T-helper 2 cell treated with Interferon-gamma antibody and Interleukin-4, amounts not matched to agents 5 μg/mL and 100 μg/mL, for 36 hours (primary cell): ENCODE results near the gene MEA1.
"Not testable (repeated sequence)": the region's sequence is repeated elsewhere in the genome, so short reads cannot be mapped to it uniquely, and the experiment has no call there.

Experiments
- DNase-seq: peaks from one replicate; pipeline ENCODE4 v3.0.0; 2021; ENCODE audit warnings: low spot score
- H3K27ac Mint-ChIP-seq: one replicate; pipeline ENCODE4 v1.8.0; 2021; ENCODE audit warnings: mild to moderate bottlenecking, mixed read lengths
- H3K27me3 Mint-ChIP-seq: one replicate; pipeline ENCODE4 v1.8.0; 2021; ENCODE audit warnings: low read depth, mixed read lengths
- H3K36me3 Mint-ChIP-seq: one replicate; pipeline ENCODE4 v1.8.0; 2021; ENCODE audit warnings: low read depth, mixed read lengths
- H3K4me1 Mint-ChIP-seq: one replicate; pipeline ENCODE4 v1.8.0; 2021; ENCODE audit warnings: low read depth, mixed read lengths
- H3K4me3 Mint-ChIP-seq: one replicate; pipeline ENCODE4 v1.8.0; 2022; ENCODE audit warnings: mild to moderate bottlenecking, moderate library complexity, mixed read lengths
- H3K9me3 Mint-ChIP-seq: one replicate; pipeline ENCODE4 v1.8.0; 2021; ENCODE audit warnings: mixed read lengths

MEA1 gene

GRCh38 chr6:43011207-43011606 is 2.5 kb downstream of the MEA1 start:
- Mint-ChIP-seq H3K4me3 (peak overlapping the region; percentile 97), H3K4me1 (peaks cover 31% of the 10 kb centered on the region), H3K36me3 (peaks cover 46% of the 10 kb centered on the region), H3K27ac (no peak overlapping the region), H3K27me3 (no peaks in the 10 kb centered on the region), H3K9me3 (no peaks in the 10 kb centered on the region)
- no peak for DNase-seq

GRCh38 chr6:43009124-43009523 is 4.6 kb downstream of the MEA1 start:
- DNase-seq, result no peak
- no peak overlapping the region for H3K4me3 Mint-ChIP-seq
- peaks cover 44% of the 10 kb centered on the region for H3K36me3 Mint-ChIP-seq
- peaks cover 18% of the 10 kb centered on the region for H3K4me1 Mint-ChIP-seq
- no peak overlapping the region for H3K27ac Mint-ChIP-seq
- no peaks in the 10 kb centered on the region for H3K27me3 Mint-ChIP-seq
- no peaks in the 10 kb centered on the region for H3K9me3 Mint-ChIP-seq

- Mint-ChIP-seq H3K4me1 (peaks cover 4% of the 10 kb centered on the region), H3K36me3 (peaks cover 31% of the 10 kb centered on the region), H3K27ac (no peak overlapping the region)
These were observed 6.6 kb downstream of the MEA1 start for GRCh38 chr6:43007126-43007525.

GRCh38 chr6:43006251-43006650 is 7.5 kb downstream of the MEA1 start:
- DNase-seq, result no peak
- Mint-ChIP-seq H3K27me3 (no peaks in the 10 kb centered on the region), H3K4me3 (no peak overlapping the region), H3K36me3 (peaks cover 26% of the 10 kb centered on the region), H3K9me3 (no peaks in the 10 kb centered on the region), H3K27ac (no peak overlapping the region), H3K4me1 (peaks cover 3% of the 10 kb centered on the region)

More at GRCh38 chr6:43007126-43007525, 6.6 kb downstream of the MEA1 start:
- H3K4me3 Mint-ChIP-seq, result no peak overlapping the region
- DNase-seq, result no peak
- H3K9me3 Mint-ChIP-seq, result no peaks in the 10 kb centered on the region
- no peaks in the 10 kb centered on the region for H3K27me3 Mint-ChIP-seq

- Mint-ChIP-seq H3K4me3 (no peak overlapping the region), H3K4me1 (peaks cover 3% of the 10 kb centered on the region), H3K27ac (no peak overlapping the region), H3K27me3 (no peaks in the 10 kb centered on the region), H3K9me3 (no peaks in the 10 kb centered on the region), H3K36me3 (peaks cover 23% of the 10 kb centered on the region)
- DNase-seq, result no peak
These were observed 7.9 kb downstream of the MEA1 start for GRCh38 chr6:43005844-43006243.

- H3K4me3 Mint-ChIP-seq, result no peak overlapping the region
- peaks cover 10% of the 10 kb centered on the region for H3K36me3 Mint-ChIP-seq
- DNase-seq, result no peak
- H3K4me1 Mint-ChIP-seq, result no peaks in the 10 kb centered on the region
- no peak overlapping the region for H3K27ac Mint-ChIP-seq
- H3K27me3 Mint-ChIP-seq, result no peaks in the 10 kb centered on the region
- H3K9me3 Mint-ChIP-seq, result no peaks in the 10 kb centered on the region
These were observed 11.9 kb downstream of the MEA1 start for GRCh38 chr6:43001843-43002242.

GRCh38 chr6:42998205-42998604 is 15.5 kb downstream of the MEA1 start:
- not testable (repeated sequence) for H3K9me3 Mint-ChIP-seq, H3K27me3 Mint-ChIP-seq, H3K4me3 Mint-ChIP-seq, DNase-seq, H3K27ac Mint-ChIP-seq, H3K4me1 Mint-ChIP-seq
- peaks cover 12% of the 10 kb centered on the region for H3K36me3 Mint-ChIP-seq

- Mint-ChIP-seq H3K9me3 (no peaks in the 10 kb centered on the region), H3K27ac (no peak overlapping the region), H3K27me3 (no peaks in the 10 kb centered on the region), H3K4me3 (no peak overlapping the region), H3K36me3 (peaks cover 12% of the 10 kb centered on the region), H3K4me1 (peaks cover 2% of the 10 kb centered on the region)
- DNase-seq, result no peak
These were observed 17.2 kb downstream of the MEA1 start for GRCh38 chr6:42996513-42996912.

- peaks cover 5% of the 10 kb centered on the region for H3K4me1 Mint-ChIP-seq
- no peak for DNase-seq
- peaks cover 23% of the 10 kb centered on the region for H3K36me3 Mint-ChIP-seq
- no peak overlapping the region for H3K4me3 Mint-ChIP-seq
- H3K27ac Mint-ChIP-seq, result no peak overlapping the region
- no peaks in the 10 kb centered on the region for H3K27me3 Mint-ChIP-seq
- H3K9me3 Mint-ChIP-seq, result no peaks in the 10 kb centered on the region
These were observed 20.3 kb downstream of the MEA1 start for GRCh38 chr6:42993445-42993844.

GRCh38 chr6:42989923-42990322 is 23.8 kb downstream of the MEA1 start:
- H3K4me1 Mint-ChIP-seq, result peaks cover 31% of the 10 kb centered on the region
- H3K36me3 Mint-ChIP-seq, result peaks cover 29% of the 10 kb centered on the region
- DNase-seq, result no peak

GRCh38 chr6:42988486-42989020 is 25.2 kb downstream of the MEA1 start:
- Mint-ChIP-seq H3K9me3 (no peaks in the 10 kb centered on the region), H3K4me3 (no peak overlapping the region), H3K36me3 (peaks cover 26% of the 10 kb centered on the region), H3K27ac (no peak overlapping the region), H3K27me3 (no peaks in the 10 kb centered on the region), H3K4me1 (peaks cover 35% of the 10 kb centered on the region)
- DNase-seq, result no peak

More at GRCh38 chr6:42989923-42990322, 23.8 kb downstream of the MEA1 start:
- Mint-ChIP-seq H3K9me3 (no peaks in the 10 kb centered on the region), H3K27me3 (no peaks in the 10 kb centered on the region), H3K4me3 (no peak overlapping the region), H3K27ac (no peak overlapping the region)

- H3K27me3 Mint-ChIP-seq, result no peaks in the 10 kb centered on the region
- no peak for DNase-seq
- H3K9me3 Mint-ChIP-seq, result no peaks in the 10 kb centered on the region
- peaks cover 25% of the 10 kb centered on the region for H3K36me3 Mint-ChIP-seq
- no peak overlapping the region for H3K4me3 Mint-ChIP-seq
- peaks cover 35% of the 10 kb centered on the region for H3K4me1 Mint-ChIP-seq
- H3K27ac Mint-ChIP-seq, result peak overlapping the region; percentile 6
These were observed 26.0 kb downstream of the MEA1 start for GRCh38 chr6:42987533-42988451.

- Mint-ChIP-seq H3K27me3 (no peaks in the 10 kb centered on the region), H3K4me1 (peaks cover 35% of the 10 kb centered on the region), H3K36me3 (peaks cover 18% of the 10 kb centered on the region), H3K27ac (peak overlapping the region; percentile 90), H3K9me3 (no peaks in the 10 kb centered on the region), H3K4me3 (peak overlapping the region; percentile 94)
- DNase-seq, result peak; percentile 14
These were observed 28.7 kb downstream of the MEA1 start for GRCh38 chr6:42984924-42985475.
